HG03175 (cell line): ENCODE results near the gene MYO3B.
"Not testable (repeated sequence)": the region's sequence is repeated elsewhere in the genome, so short reads cannot be mapped to it uniquely, and the experiment has no call there.

Experiments
- ATAC-seq: cut with Tn5 transposase; IDR thresholded peaks from one replicate; pipeline ENCODE4 v1.9.1; 2021; ENCODE audit warnings: mild to moderate bottlenecking, moderate library complexity; ENCODE audit not compliant: unreplicated experiment

The MYO3B gene

GRCh38 chr2:170535552-170535951 is 357.6 kb downstream of the MYO3B start:
- ATAC-seq: no peak

GRCh38 chr2:170544817-170545216 is 366.9 kb downstream of the MYO3B start:
- no peak for ATAC-seq

- no peak for ATAC-seq
Measured at GRCh38 chr2:170548304-170548703, 370.4 kb downstream of the MYO3B start.

- no peak for ATAC-seq
Measured at GRCh38 chr2:170550501-170550900, 372.6 kb downstream of the MYO3B start.

GRCh38 chr2:170551899-170552298 is 374.0 kb downstream of the MYO3B start:
- ATAC-seq: not testable (repeated sequence)

- no peak for ATAC-seq
Measured at GRCh38 chr2:170553748-170554147, 375.8 kb downstream of the MYO3B start.

- ATAC-seq: no peak
Measured at GRCh38 chr2:170554278-170554955, 376.5 kb downstream of the MYO3B start.

GRCh38 chr2:170562928-170563327 is 385.0 kb downstream of the MYO3B start:
- ATAC-seq: no peak

- ATAC-seq: no peak
Measured at GRCh38 chr2:170563401-170563800, 385.5 kb downstream of the MYO3B start.

GRCh38 chr2:170566138-170566537 is 388.2 kb downstream of the MYO3B start:
- ATAC-seq: no peak

GRCh38 chr2:170567429-170567828 is 389.5 kb downstream of the MYO3B start:
- ATAC-seq: no peak

GRCh38 chr2:170568511-170568910 is 390.6 kb downstream of the MYO3B start:
- ATAC-seq: no peak

- no peak for ATAC-seq
Measured at GRCh38 chr2:170571612-170572011, 393.7 kb downstream of the MYO3B start.

GRCh38 chr2:170573671-170574070 is 395.7 kb downstream of the MYO3B start:
- ATAC-seq: no peak

GRCh38 chr2:170576296-170576695 is 398.3 kb downstream of the MYO3B start:
- ATAC-seq: no peak

- no peak for ATAC-seq
Measured at GRCh38 chr2:170577356-170577755, 399.4 kb downstream of the MYO3B start.

- ATAC-seq: no peak
Measured at GRCh38 chr2:170578606-170579005, 400.7 kb downstream of the MYO3B start.

GRCh38 chr2:170579511-170579910 is 401.6 kb downstream of the MYO3B start:
- no peak for ATAC-seq

GRCh38 chr2:170582313-170582712 is 404.4 kb downstream of the MYO3B start:
- ATAC-seq: no peak

- no peak for ATAC-seq
Measured at GRCh38 chr2:170582751-170583463, 405.0 kb downstream of the MYO3B start.

GRCh38 chr2:170585067-170585466 is 407.1 kb downstream of the MYO3B start:
- no peak for ATAC-seq

- no peak for ATAC-seq
Measured at GRCh38 chr2:170586571-170587095, 408.7 kb downstream of the MYO3B start.
